Sigmoid colon (tissue), 7 donors: ENCODE results near the gene PPM1L. TPM values are rescaled to one million over a fixed set of nuclear protein-coding genes. Genes with fewer than 3 reads are reported as not detected.

Experiments used
- DNase-seq: peaks from one replicate; pipeline ENCODE4 v3.0.0-alpha.2; 2019
- H3K27ac ChIP-seq, 4 donors: fragments of 200-600 bp; sonication (generic); one replicate each; pipeline ENCODE4 v1.5.1; 2016 to 2019; ENCODE audit warnings: mild to moderate bottlenecking in 1 of 4
- H3K27me3 ChIP-seq, 3 donors: fragments of 200-600 bp; sonication (generic); one replicate each; pipeline ENCODE4 v1.5.1; 2019; ENCODE audit warnings: mild to moderate bottlenecking in 1 of 3
- H3K36me3 ChIP-seq, 4 donors: fragments of 200-600 bp; sonication (generic); one replicate each; pipeline ENCODE4 v1.5.1; 2016 to 2019
- H3K4me1 ChIP-seq, 4 donors: fragments of 200-600 bp; sonication (generic); one replicate each; pipeline ENCODE4 v1.5.1; 2017 to 2019
- H3K4me3 ChIP-seq, 4 donors: fragments of 200-600 bp; sonication (generic); one replicate each; pipeline ENCODE4 v1.5.1; 2017 to 2019; ENCODE audit warnings: mild to moderate bottlenecking in 2 of 4, moderate library complexity in 1 of 4
- H3K9me3 ChIP-seq, 4 donors: fragments of 200-600 bp in 3 of 4; sonication (generic) in 3 of 4; one replicate each; pipeline versions ENCODE4 v1.5.1 to v1.6.1; 2013 to 2019
- EP300 ChIP-seq, 4 donors: sonication (generic); formaldehyde crosslinking; IDR thresholded peaks; one replicate each; pipeline ENCODE4 v1.6.1; 2017; ENCODE audit warnings: antibody characterized with exemption in 4 of 4
- POLR2A ChIP-seq, 2 donors: fragments of 450-650 bp; IDR thresholded peaks; one replicate each; pipeline ENCODE4 v1.6.1; 2016; ENCODE audit warnings: antibody characterized with exemption in 2 of 2, mild to moderate bottlenecking in 2 of 2, moderate library complexity in 2 of 2
- POLR2AphosphoS5 ChIP-seq, 4 donors: sonication (generic); formaldehyde crosslinking; IDR thresholded peaks; one replicate each; pipeline ENCODE4 v1.6.1; 2017; ENCODE audit warnings: antibody characterized with exemption in 4 of 4
- WGBS, 2 donors: extraction: QIAGEN DNeasy Blood & Tissue Kit; methylation state at CpG; one replicate each; pipeline ENCODE4 v1.1.7; 2013; 5-methylcytosine and 5-hydroxymethylcytosine counted together
- intact Hi-C: fragments of 100-400 bp; cut with DNase I; formaldehyde crosslinking; loops from one replicate; pipeline ENCODE4 v1.15.1; 2023
- polyA plus RNA-seq, 3 donors: library from polyadenylated mRNA; stranded (reverse); fragments of 200-250 nt; gene quantifications; one replicate each; pipeline ENCODE4 v1.2.3, GENCODE V29; 2013
- total RNA-seq, 4 donors: library from RNA; depleted of rRNA; stranded (reverse); fragments of >200 nt; gene quantifications; one replicate each; pipeline ENCODE4 v1.1.0, GENCODE V29; 2016
- TF ChIP-seq, protein P1 (sequence below), 4 experiments: fragments of 450-650 bp in 3 of 4; fragments of 200-600 bp in 1 of 4; IDR thresholded peaks; one replicate each; pipeline ENCODE4 v1.5.1; 2016 to 2019; ENCODE audit warnings: antibody characterized with exemption in 4 of 4, mild to moderate bottlenecking in 3 of 4, moderate library complexity in 2 of 4
- donor health status: healthy with polysubstance abuse.
- donor health status: Bipolar disorder and iron deficiency.
- donor health status: healthy.

The PPM1L gene
- total and polyA plus RNA-seq, 7 donors: 1.2 to 50.2 (median 33.2) TPM

DNA sequence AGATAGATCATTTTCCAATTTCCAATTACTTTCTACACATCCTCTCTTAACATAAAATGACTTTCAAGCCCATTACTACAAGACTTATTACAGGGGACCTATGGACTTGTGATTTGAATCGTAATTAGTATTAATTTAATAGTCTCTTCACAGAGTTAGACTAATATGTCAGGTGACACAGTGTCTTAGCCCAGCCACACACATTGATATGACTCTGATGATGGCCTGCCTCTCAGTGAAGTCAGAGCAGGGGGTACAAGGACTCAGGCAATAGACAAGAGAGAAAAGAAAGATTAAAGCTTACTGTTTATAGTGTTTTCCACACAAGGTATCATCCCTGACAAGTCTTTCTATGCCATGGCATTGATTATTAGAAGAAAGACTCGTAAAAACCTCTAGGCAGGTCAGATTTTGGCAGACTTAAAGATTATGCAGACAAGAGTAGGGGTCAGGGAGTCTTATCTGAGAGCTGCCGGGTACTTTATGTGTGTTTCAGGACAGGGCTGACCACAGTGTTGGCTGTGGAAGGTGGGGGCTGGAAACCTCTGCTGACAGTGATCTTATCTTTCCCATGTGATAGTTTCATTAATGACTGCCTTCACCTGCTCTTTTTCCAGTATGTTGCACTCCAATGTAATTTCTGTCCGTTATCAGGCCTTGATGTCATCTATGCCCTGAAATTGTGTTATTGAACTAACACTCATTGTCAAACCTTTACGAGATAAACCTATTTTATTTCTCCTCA is 299.0 kb downstream of the PPM1L start:
- no peaks in the 10 kb centered on the region for H3K27me3 ChIP-seq
- no peaks in the 10 kb centered on the region for H3K4me1 ChIP-seq
- 87 to 88% methylated on average over 5 of the region's 5 CpGs for WGBS, 2 donors
- H3K4me3 ChIP-seq: no peak overlapping the region
- no peaks in the 10 kb centered on the region for H3K9me3 ChIP-seq
- intact Hi-C loops: no loop called here
- DNase-seq: no peak
- TF ChIP-seq EP300 (IDR thresholded peaks at IDR 0.05) (no peak), POLR2A (IDR thresholded peaks at IDR 0.05) (no peak)
- H3K27ac ChIP-seq: no peak overlapping the region
- H3K36me3 ChIP-seq: no peaks in the 10 kb centered on the region

DNA sequence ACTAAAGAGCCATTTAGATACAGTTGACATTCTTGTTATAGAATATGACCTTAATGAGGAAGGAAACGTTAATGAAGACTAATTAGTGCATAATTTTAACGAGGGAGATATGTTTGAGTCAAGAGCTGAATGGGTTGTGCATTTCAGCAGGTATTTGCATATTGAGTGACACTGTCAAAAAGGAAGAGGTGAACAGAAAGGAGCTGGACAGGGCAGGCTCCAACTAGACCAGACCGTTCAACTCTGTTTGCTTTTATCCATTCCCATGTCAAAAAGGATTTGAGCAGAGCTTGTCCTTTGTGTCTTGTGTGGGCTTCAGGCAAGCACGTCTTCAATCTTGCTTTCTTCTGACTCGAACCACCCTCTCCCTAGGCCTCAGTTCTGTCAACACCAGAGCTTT is 308.4 kb downstream of the PPM1L start:
- H3K4me1 ChIP-seq: no peaks in the 10 kb centered on the region
- no peaks in the 10 kb centered on the region for H3K27me3 ChIP-seq
- WGBS, 2 donors: 87 to 88% methylated on average over 5 of the region's 5 CpGs
- no peak for TF ChIP-seq POLR2AphosphoS5 (IDR thresholded peaks at IDR 0.05)
- intact Hi-C loops: no loop called here
- H3K36me3 ChIP-seq: peaks cover 0 to 34% (median 3%) of the 10 kb centered on the region in 4 donors
- no peaks in the 10 kb centered on the region for H3K9me3 ChIP-seq
- no peak for DNase-seq
- H3K4me3 ChIP-seq: no peak overlapping the region
- no peak overlapping the region for H3K27ac ChIP-seq

DNA sequence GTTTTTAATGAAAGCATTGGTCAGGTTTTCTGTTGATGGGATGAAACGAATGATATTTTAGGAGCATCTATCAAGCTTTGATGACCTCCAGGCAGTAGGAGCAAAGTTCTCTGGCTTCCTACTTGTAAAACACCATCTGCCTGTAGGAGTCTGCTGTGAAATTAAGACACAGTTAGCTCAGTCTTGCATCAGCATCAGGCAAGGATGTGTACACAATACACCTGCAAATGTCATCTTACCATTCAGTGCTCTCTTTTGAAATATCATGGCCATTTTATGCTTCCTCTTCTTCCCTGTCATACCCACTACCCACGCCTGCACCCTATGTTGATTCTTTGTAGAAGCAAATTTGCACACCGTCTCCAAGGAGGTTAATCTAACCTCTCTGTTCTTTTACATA is 310.9 kb downstream of the PPM1L start:
- H3K27ac ChIP-seq: no peak overlapping the region
- 82 to 88% methylated on average over 3 of the region's 3 CpGs for WGBS, 2 donors
- peaks cover 0 to 43% (median 3%) of the 10 kb centered on the region in 4 donors for H3K36me3 ChIP-seq
- intact Hi-C loops: no loop called here
- TF ChIP-seq EP300 (IDR thresholded peaks at IDR 0.05) (no peak), POLR2AphosphoS5 (IDR thresholded peaks at IDR 0.05) (no peak), POLR2A (IDR thresholded peaks at IDR 0.05) (no peak)
- TF ChIP-seq, protein P1, sequence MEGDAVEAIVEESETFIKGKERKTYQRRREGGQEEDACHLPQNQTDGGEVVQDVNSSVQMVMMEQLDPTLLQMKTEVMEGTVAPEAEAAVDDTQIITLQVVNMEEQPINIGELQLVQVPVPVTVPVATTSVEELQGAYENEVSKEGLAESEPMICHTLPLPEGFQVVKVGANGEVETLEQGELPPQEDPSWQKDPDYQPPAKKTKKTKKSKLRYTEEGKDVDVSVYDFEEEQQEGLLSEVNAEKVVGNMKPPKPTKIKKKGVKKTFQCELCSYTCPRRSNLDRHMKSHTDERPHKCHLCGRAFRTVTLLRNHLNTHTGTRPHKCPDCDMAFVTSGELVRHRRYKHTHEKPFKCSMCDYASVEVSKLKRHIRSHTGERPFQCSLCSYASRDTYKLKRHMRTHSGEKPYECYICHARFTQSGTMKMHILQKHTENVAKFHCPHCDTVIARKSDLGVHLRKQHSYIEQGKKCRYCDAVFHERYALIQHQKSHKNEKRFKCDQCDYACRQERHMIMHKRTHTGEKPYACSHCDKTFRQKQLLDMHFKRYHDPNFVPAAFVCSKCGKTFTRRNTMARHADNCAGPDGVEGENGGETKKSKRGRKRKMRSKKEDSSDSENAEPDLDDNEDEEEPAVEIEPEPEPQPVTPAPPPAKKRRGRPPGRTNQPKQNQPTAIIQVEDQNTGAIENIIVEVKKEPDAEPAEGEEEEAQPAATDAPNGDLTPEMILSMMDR (IDR thresholded peaks at IDR 0.05): no peak
- H3K4me3 ChIP-seq: no peak overlapping the region
- H3K9me3 ChIP-seq: no peaks in the 10 kb centered on the region
- no peaks in the 10 kb centered on the region for H3K27me3 ChIP-seq
- no peaks in the 10 kb centered on the region for H3K4me1 ChIP-seq
- DNase-seq: no peak

DNA sequence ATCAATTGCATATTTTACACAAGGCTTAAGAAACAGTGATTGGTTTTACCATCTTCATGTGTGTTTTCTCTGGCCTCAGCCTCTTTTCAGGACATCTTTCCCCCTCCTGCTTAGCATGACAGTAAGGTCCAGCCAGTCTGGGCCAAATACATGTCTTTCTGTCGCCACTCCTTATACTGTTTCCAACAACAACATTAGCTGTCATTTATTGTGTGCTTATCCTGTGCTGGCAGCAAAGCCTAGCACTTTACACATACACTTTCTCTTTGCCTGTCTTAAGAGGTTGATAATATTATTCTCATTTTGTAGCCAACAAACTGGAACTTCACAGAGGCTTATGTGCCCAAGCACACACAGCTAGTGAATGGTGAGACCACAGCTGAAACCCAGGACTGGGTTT is 311.3 kb downstream of the PPM1L start:
- Histone ChIP-seq H3K4me3 (no peak overlapping the region), H3K9me3 (no peaks in the 10 kb centered on the region), H3K36me3 (peaks cover 0 to 43% (median 3%) of the 10 kb centered on the region in 4 donors), H3K4me1 (no peaks in the 10 kb centered on the region), H3K27ac (no peak overlapping the region), H3K27me3 (no peaks in the 10 kb centered on the region)
- intact Hi-C loops: no loop called here
- TF ChIP-seq POLR2A (IDR thresholded peaks at IDR 0.05): no peak
- TF ChIP-seq, protein P1 (IDR thresholded peaks at IDR 0.05): no peak
- DNase-seq: no peak
- WGBS, 2 donors: 91 to 93% methylated on average over 1 of the region's 1 CpG

DNA sequence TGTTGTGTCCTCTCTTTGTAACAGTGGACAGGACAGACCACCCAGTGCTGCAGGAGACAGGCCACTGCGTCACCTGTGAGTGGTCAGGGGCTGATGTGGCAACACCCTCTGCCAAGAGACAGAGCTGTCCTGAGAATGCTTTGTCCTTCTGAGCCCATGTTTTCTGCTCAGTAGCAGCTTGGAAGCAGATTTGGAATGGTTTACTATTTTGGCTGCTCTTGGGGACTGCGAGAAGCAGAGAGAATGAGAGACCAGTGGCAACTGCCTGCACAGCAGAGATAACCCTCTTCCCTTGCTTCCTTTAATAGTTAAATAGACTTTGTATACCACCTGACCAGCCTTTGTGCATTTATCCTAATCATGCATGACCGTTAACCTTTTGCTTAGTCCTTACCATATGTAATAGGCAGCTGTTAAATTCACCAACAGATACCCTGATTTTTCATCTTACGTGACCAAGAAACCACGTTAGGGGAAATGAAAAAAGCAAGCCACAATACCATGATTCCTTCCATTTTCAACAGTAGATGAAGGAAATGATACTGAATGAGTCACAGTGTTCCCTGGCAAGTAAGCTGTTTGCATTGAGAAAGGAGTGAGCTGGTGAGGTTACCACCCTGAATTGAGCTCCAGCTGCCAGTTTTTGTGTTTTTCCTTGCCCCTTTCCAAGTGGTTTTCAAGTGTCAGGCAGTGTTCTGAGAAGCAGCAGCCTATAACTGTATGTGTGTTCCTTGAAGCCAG is 313.6 kb downstream of the PPM1L start:
- WGBS, 2 donors: 63 to 84% methylated on average over 5 of the region's 5 CpGs
- Histone ChIP-seq H3K4me1 (no peaks in the 10 kb centered on the region), H3K9me3 (no peaks in the 10 kb centered on the region), H3K4me3 (no peak overlapping the region), H3K27ac (peak overlapping the region in 1 of 4 donors; percentile 46), H3K36me3 (peaks cover 0 to 43% (median 3%) of the 10 kb centered on the region in 4 donors), H3K27me3 (no peaks in the 10 kb centered on the region)
- intact Hi-C loops: no loop called here
- DNase-seq: no peak
- TF ChIP-seq, protein P1 (IDR thresholded peaks at IDR 0.05): no peak
- no peak for TF ChIP-seq POLR2AphosphoS5 (IDR thresholded peaks at IDR 0.05)
- TF ChIP-seq POLR2A (IDR thresholded peaks at IDR 0.05): no peak
- no peak for TF ChIP-seq EP300 (IDR thresholded peaks at IDR 0.05)
